Measurements from ENCODE around the gene PNPLA1.

Gene PNPLA1, protein sequence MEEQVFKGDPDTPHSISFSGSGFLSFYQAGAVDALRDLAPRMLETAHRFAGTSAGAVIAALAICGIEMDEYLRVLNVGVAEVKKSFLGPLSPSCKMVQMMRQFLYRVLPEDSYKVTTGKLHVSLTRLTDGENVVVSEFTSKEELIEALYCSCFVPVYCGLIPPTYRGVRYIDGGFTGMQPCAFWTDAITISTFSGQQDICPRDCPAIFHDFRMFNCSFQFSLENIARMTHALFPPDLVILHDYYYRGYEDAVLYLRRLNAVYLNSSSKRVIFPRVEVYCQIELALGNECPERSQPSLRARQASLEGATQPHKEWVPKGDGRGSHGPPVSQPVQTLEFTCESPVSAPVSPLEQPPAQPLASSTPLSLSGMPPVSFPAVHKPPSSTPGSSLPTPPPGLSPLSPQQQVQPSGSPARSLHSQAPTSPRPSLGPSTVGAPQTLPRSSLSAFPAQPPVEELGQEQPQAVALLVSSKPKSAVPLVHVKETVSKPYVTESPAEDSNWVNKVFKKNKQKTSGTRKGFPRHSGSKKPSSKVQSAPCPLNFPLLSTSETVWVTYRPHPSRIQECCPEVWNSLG

DNA sequence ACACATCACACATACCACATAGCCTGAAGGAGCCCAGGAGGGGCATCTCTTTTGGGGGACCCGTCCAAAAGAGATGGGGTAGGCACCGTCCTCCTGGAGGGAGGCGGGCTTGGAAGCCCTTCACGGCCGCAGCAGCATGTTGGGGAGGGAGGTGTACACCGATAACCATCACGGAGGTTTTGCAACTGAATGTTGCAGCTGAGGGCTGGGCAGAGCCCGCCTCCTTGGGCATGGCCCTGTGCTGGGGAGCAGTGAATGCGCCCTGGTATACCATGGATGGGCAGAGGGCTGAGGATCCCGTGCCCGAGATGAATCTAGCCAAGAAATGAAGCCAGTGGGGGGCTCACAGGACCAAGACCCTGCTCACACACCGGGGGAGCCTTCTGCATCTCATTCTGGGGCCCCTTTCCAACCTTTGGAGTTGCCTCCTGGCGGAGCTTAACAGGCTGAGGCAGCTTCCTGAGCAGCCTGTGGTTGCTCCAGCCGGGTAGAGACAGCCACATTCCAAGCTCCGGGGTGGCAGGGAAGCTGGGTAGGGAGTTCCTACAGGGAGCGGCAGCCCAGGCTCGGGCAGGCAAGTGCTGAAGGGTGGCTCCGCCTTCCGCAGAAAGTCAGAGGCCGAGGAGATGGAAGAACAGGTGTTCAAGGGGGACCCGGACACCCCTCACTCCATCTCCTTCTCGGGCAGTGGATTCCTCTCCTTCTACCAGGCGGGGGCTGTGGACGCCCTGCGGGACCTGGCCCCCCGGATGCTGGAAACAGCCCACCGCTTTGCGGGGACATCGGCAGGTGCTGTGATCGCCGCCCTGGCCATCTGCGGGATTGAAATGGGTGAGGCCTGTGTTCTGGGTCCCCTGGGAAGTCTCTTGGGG, at the start of gene PNPLA1:
Gene PNPLA1 (plus strand): TSS at position 227 of the 872 bp plus-strand sequence. CDS start 400 bp downstream, at position 627.
- no peak for FAIRE-seq

- FAIRE-seq, result no peak
These were observed 49.6 kb upstream of the PNPLA1 start for GRCh38 chr6:36220226-36220625.

GRCh38 chr6:36221674-36222073, 48.2 kb upstream of the PNPLA1 start:
- FAIRE-seq, result no peak

DNA sequence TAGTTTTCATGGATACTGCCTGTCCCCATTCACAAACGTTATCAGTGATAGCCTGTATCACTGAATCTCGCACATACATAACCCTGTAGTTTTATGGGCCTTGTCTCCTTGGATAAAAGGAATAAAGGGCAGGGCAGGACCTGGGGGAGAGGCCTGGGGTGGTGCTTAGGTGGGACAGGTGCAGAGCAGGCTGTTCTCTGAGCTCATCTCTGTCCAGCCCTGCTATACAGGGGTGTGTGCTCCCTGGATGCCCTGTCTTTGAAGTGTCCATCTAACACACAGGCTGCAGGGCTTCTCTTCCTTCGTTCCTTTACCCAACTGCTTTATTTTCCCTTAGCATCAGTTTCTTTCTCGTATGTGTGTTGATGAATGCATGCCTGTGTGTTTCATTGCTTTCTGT, 46.9 kb upstream of the PNPLA1 start:
- FAIRE-seq, result no peak

- no peak for FAIRE-seq
These were observed 46.2 kb upstream of the PNPLA1 start for GRCh38 chr6:36223706-36224105.

DNA sequence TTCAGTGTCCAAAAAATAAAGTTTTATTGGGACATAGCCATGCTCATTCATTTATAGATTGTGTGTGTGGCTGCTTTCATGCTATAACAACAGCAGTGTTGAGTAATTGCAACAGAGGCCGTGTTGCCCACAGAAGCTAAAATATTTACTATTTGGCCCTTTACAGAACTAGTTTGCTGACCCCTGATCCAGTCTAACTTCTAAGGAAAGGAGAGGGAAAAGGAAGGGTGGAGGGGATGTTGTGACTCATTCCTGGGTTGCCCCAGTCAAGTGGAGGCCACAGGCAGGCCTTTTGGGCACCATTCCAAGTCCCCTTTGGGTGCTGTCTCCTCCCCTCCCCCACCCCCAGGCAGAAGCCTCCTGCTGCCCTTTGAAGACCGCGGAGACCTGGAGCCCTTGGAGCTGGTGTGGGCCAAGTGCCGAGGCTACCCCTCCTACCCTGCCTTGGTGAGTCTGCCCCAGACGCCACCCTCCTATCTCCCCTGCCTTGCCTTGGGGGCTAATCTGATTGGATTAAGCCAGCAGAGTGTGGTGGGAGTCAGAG, 44.9 kb upstream of the PNPLA1 start:
- FAIRE-seq, result no peak

DNA sequence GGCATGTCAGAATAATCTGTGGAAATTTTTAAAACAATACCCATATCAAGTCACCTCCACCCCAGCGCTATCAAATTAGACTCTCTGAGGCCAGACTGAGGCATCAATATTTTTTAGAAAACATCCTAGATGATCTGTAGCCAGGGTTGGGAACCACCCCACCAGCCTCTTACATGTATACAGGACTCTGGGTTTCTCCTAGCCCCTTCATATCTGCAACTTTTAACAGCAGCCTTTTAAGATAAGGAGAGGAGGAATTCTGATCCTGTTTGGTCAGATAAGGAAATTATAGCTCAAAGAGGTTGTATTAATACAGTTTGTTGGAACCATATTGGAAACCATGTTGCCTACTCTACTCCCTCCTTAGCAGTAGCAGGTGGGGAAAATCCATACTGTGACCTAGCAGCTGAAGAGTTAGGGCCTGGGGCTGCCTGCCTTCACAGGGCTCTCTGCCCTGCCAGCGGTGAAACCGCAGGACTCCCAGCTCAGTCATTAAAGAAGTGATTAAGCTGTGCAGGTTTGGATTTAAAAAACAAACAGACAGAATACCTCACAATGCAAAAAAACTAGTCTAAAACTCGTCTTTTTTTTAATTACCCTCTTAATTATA, 43.3 kb upstream of the PNPLA1 start:
- no peak for FAIRE-seq

DNA sequence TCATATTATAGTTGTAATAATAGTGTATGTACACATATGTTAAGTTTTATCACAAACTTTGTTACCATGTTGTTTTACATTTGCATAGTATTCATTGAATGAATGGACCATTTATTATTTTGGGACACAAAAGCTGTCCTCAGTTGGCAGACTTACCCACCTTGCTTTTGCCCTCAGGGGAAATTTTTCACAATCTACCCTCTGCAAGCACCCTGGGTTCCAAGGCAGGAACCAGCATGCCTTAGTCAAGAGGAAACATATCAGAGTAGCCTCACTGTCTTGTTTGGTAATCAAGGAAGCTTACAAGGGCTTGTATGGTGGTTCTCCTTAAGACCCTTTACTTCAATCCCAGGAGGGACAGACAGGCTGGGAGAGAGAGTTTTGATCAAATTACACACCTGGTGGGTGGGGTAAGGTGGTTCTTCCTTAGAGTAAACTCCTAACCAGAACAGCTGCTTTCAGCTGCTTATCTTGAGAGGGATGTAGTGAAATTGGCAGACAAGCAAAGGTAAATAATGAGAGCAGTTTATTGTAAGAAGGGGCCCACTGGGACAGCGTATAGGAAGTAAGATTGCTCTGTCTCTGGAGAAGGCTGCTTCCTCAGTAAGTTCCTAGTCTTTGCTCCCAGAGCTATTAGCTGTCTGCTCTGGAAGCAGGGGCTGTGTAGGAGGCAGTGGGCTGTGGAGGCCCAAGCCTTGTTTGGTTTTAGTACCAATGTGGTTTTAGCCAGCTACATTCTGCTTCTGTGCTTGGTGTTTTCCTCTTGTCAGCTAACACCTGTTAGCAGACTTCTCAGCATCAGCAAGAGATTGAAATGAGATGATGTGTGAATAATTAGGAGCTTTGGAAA, 42.3 kb upstream of the PNPLA1 start:
- no peak for FAIRE-seq

DNA sequence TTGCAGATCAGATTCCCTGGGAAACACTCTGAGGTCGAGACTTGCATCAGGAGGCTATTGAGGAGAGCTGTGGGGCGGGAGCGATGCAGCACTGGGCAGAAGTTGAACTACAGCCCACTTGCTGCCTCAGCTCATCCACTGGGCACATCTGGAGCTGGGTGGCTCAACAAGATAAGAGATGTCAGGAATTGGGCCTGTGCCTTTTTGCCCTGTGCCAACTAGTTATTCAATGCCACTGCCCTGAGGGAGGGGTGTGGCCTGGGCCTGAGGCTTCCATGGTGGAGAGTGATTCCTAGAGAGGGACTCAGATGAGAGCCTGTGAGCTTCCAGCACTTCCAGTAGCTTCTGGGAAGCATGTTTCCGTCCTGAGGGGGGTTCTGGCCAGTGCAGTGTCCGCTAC, 40.6 kb upstream of the PNPLA1 start:
- no peak for FAIRE-seq

- FAIRE-seq, result no peak
These were observed 39.5 kb upstream of the PNPLA1 start for GRCh38 chr6:36230371-36230770.

- FAIRE-seq, result no peak
These were observed 37.7 kb upstream of the PNPLA1 start for GRCh38 chr6:36232172-36232571.

DNA sequence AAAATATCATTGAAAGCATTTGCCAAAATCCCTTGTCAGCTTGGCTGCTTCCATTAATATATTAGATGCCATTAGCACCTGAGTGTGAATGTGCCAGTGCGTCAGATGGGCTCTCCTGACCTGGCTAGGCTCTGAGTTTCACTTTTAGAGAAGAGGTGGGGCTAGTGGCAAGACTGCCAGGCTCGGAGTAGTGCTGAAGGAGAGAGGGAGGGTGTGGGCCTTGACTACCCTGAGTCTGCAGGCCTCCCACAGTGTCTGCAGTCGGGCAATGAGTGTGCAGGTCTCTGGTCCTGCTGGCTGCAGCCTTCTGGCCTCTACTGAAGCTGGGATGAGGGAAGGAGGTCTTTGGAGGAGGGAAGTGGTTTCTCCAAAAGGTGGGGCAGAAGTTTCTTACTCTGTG, 34.6 kb upstream of the PNPLA1 start:
- FAIRE-seq, result no peak

DNA sequence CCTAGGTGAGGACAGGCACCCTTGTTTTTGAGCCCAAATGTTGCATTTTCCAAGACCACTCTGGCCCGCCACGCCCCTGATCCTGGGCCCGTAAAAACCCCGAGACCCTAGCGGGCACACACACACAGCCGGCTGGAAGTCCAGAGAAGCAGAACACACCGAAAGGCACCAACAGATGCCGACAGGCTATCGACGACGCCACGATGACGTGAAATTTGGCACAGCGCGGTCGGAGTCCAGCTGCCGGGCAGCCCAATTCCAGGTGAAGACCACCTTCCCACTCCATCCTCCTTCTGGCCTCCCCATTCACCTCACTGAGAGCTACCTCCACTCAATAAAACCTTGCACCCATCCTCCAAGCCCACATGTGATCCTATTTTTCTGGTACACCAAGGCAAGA, 34.0 kb upstream of the PNPLA1 start:
- FAIRE-seq, result no peak

DNA sequence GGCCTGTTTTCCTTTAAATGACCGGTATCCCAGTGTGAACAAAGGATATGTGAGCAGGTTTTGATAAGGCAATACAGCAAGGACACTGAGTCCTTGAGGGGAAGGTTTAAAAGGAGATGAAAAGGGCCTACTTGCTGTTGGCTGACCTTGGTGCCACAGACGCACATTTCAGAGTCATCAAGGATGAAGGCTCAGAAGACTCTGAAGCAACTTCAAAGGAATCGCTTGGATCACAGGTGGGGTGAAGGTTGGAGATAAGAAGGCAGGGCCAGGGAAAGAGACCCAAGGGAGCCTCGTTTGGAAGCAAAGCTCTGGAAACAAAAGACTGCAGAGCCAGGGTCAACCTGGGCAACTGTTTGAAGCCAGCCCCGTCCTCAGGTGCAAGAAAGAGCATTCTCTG, 30.1 kb upstream of the PNPLA1 start:
- no peak for FAIRE-seq

DNA sequence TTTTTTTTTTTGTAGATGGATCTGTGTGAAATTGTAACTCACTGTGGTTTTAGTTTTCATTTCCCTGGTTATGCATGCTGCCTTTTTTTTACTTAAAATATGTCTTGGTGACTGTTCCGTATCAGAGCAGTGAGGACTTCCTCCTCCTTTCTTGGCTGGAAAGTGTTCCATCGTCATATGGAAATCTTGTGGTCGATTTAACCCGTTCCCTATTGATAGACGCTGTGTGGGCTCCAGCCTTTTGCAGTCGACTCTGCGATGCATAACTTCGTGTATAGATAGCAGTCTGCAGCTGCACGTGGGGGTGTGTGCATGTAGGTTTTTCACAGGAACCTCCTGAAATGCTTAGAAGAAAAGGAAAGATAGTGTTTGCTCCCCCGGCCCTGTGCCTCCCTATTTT, 28.1 kb upstream of the PNPLA1 start:
- FAIRE-seq, result no peak

DNA sequence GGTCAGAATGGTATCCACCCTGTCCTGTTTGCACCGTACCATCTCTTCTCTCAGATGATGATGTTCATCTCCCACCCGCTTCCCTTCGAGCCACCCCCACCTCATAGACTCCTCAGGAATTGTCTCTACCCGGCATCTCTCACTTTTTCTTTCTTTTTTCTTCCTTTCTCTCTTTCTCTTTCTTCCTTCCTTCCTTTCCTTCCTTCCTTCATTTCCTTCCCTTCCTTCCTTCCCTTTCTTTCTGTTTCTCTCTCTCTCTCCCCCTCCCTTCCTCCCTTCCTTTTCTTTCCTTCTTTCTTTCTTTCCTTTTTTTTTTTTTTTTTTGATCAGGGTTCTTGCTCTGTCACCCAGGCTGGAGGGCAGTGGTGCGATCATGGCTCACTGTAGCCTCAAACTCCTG, 27.7 kb upstream of the PNPLA1 start:
- no peak for FAIRE-seq

DNA sequence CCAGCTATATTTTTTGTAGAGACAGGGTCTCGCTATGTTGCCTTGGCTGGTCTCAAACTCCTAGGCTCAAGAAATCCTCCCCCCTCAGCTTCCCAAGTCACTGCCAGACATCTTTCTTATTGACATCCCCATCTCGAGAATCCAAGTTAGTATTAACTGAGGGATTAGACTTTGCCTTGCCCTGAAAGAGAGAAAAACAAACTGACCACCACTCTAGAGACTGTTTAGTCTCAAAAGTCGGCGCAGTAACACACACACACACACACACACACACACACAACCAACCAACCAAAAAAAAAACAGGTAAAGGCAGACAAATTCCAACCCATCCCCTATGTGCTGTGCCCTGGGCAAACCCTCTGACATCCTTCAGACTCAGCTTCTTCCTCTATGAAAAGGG, 27.2 kb upstream of the PNPLA1 start:
- no peak for FAIRE-seq

- FAIRE-seq, result no peak
These were observed 26.2 kb upstream of the PNPLA1 start for GRCh38 chr6:36243562-36244212.

GRCh38 chr6:36244641-36245280, 25.1 kb upstream of the PNPLA1 start:
- no peak for FAIRE-seq

DNA sequence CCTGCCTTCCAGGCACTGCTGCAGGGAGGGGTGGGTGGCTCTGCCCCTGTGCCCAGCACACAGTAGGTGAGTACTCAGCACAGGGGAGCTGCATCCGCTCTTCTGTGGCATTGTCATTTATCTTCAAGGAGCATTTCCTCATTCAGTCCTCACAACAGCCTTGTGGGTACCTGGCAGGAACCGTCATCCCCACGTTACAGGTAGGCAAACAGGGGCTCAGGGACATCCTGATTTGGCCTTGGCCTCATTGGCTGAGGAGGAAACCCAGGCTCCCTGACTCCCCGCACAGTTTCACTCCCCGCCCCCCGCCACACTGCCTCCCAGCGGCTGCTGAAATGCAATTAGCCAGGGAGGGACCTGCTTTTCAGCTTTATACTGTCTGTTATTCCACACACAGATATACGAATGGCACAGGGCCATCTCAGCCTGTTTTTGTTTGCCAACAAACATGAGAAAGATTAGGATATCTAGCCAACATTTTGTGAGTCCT, 24.2 kb upstream of the PNPLA1 start:
- FAIRE-seq, result no peak

Data from G401.6 (cell line).